WTC11 (cell line): ENCODE results near the gene FKBP14. TPM values are rescaled to one million over a fixed set of nuclear protein-coding genes. Genes with fewer than 3 reads are reported as not detected.

ENCODE experiments used
- ATAC-seq: fragments of 200-7000 bp; cut with Tn5 transposase; 2 replicates; pipeline ENCODE4 v1.10.0; 2021; ENCODE audit warnings: mild to moderate bottlenecking, moderate library complexity
- CTCF ChIA-PET: fragments of 300-600 bp; sonication (Branson Sonifier 250); formaldehyde crosslinking; loops from one replicate; lab custom pipeline; 2021; ENCODE audit warnings: antibody characterized with exemption; lab: Charles Lee
- POLR2A ChIA-PET: fragments of 350-600 bp; sonication (Branson Sonifier 250); formaldehyde crosslinking; loops from one replicate; lab custom pipeline; 2021; ENCODE audit warnings: antibody characterized with exemption; lab: Charles Lee
- DNase-seq: peaks from one replicate; pipeline ENCODE4 v3.0.0; 2021; ENCODE audit warnings: low spot score
- H3K27ac Mint-ChIP-seq: 2 replicates; pipeline ENCODE4 v1.8.0; 2021; ENCODE audit warnings: mixed read lengths
- H3K27me3 Mint-ChIP-seq: 2 replicates; pipeline ENCODE4 v1.8.0; 2021; ENCODE audit warnings: low read depth, mild to moderate bottlenecking, moderate library complexity, mixed read lengths
- H3K36me3 Mint-ChIP-seq: 2 replicates; pipeline ENCODE4 v1.8.0; 2021; ENCODE audit warnings: mixed read lengths
- H3K4me1 Mint-ChIP-seq: 2 replicates; pipeline ENCODE4 v1.8.0; 2022; ENCODE audit warnings: mixed read lengths
- H3K4me3 Mint-ChIP-seq: 2 replicates; pipeline ENCODE4 v1.8.0; 2021; ENCODE audit warnings: mild to moderate bottlenecking, moderate library complexity, mixed read lengths
- H3K9me3 Mint-ChIP-seq: 2 replicates; pipeline ENCODE4 v1.8.0; 2021; ENCODE audit warnings: mixed read lengths
- ATF6 ChIP-seq: sonication (generic); formaldehyde crosslinking; IDR thresholded peaks from 2 replicates; pipeline ENCODE4 v1.8.1; 2023; ENCODE audit warnings: mild to moderate bottlenecking, missing genetic modification reagents
- CBFB ChIP-seq: sonication (generic); formaldehyde crosslinking; IDR thresholded peaks from 2 replicates; pipeline ENCODE4 v1.8.1; 2022; ENCODE audit warnings: mild to moderate bottlenecking, low read depth, missing genetic modification reagents
- CDX4 ChIP-seq: fragments of 250-450 bp; sonication (Bioruptor Pico); IDR thresholded peaks from 2 replicates; pipeline ENCODE4 v1.9.0; 2021; ENCODE audit warnings: moderate library complexity, mild to moderate bottlenecking, inconsistent platforms, borderline replicate concordance
- CREB1 ChIP-seq: sonication (generic); formaldehyde crosslinking; IDR thresholded peaks from 2 replicates; pipeline ENCODE4 v1.8.0; 2023; ENCODE audit warnings: mild to moderate bottlenecking, missing genetic modification reagents
- CREM ChIP-seq: sonication (generic); formaldehyde crosslinking; IDR thresholded peaks from 2 replicates; pipeline ENCODE4 v1.8.1; 2022; ENCODE audit warnings: mild to moderate bottlenecking, missing genetic modification reagents, moderate library complexity
- ELF4 ChIP-seq: sonication (generic); formaldehyde crosslinking; IDR thresholded peaks from 2 replicates; pipeline ENCODE4 v1.8.1; 2022; ENCODE audit warnings: low read depth, mild to moderate bottlenecking, moderate library complexity, missing genetic modification reagents
- EMX1 ChIP-seq: fragments of 250-450 bp; sonication (Bioruptor Pico); IDR thresholded peaks from 2 replicates; pipeline ENCODE4 v1.8.0; 2021; ENCODE audit warnings: mild to moderate bottlenecking
- ERG ChIP-seq: fragments of 250-450 bp; sonication (Bioruptor Pico); IDR thresholded peaks from 2 replicates; pipeline ENCODE4 v1.8.0; 2021; ENCODE audit warnings: mild to moderate bottlenecking
- ESRRA ChIP-seq: sonication (generic); formaldehyde crosslinking; IDR thresholded peaks from 2 replicates; pipeline ENCODE4 v1.8.1; 2022; ENCODE audit warnings: mild to moderate bottlenecking, missing genetic modification reagents, borderline replicate concordance
- ETV6 ChIP-seq: sonication (generic); formaldehyde crosslinking; IDR thresholded peaks from 2 replicates; pipeline ENCODE4 v1.8.1; 2022; ENCODE audit warnings: mild to moderate bottlenecking, missing genetic modification reagents
- HMGA2 ChIP-seq: fragments of 250-450 bp; sonication (Bioruptor Pico); IDR thresholded peaks from 2 replicates; pipeline ENCODE4 v1.4.0; 2021; ENCODE audit warnings: mild to moderate bottlenecking, moderate library complexity
- HMGXB4 ChIP-seq: sonication (generic); formaldehyde crosslinking; IDR thresholded peaks from 2 replicates; pipeline ENCODE4 v1.8.1; 2023; ENCODE audit warnings: mild to moderate bottlenecking, moderate library complexity, missing genetic modification reagents
- IRF2 ChIP-seq: sonication (generic); formaldehyde crosslinking; IDR thresholded peaks from 2 replicates; pipeline ENCODE4 v1.8.0; 2022; ENCODE audit warnings: low read depth, missing genetic modification reagents, borderline replicate concordance
- JAZF1 ChIP-seq: fragments of 250-450 bp; sonication (Bioruptor Pico); IDR thresholded peaks from 2 replicates; pipeline ENCODE4 v1.9.0; 2021; ENCODE audit warnings: moderate library complexity, mild to moderate bottlenecking, inconsistent platforms
- NR2C2 ChIP-seq: sonication (generic); formaldehyde crosslinking; IDR thresholded peaks from 2 replicates; pipeline ENCODE4 v1.8.0; 2022; ENCODE audit warnings: mild to moderate bottlenecking, missing genetic modification reagents
- NR3C1 ChIP-seq: sonication (generic); formaldehyde crosslinking; conservative IDR thresholded peaks from 2 replicates; pipeline ENCODE4 v1.8.1; 2023; ENCODE audit warnings: low read depth, mild to moderate bottlenecking, missing genetic modification reagents
- PRRX2 ChIP-seq: fragments of 250-450 bp; sonication (Bioruptor Pico); IDR thresholded peaks from 2 replicates; pipeline ENCODE4 v1.8.0; 2021; ENCODE audit warnings: mild to moderate bottlenecking
- RELA ChIP-seq: sonication (generic); formaldehyde crosslinking; IDR thresholded peaks from 2 replicates; pipeline ENCODE4 v1.8.1; 2022; ENCODE audit warnings: missing genetic modification reagents, mild to moderate bottlenecking, borderline replicate concordance
- SMAD3 ChIP-seq: sonication (generic); formaldehyde crosslinking; IDR thresholded peaks from 2 replicates; pipeline ENCODE4 v1.8.0; 2022; ENCODE audit warnings: missing genetic modification reagents, mild to moderate bottlenecking, borderline replicate concordance
- SP1 ChIP-seq: sonication (generic); formaldehyde crosslinking; conservative IDR thresholded peaks from 2 replicates; pipeline ENCODE4 v1.8.1; 2022; ENCODE audit warnings: missing genetic modification reagents
- TCF7 ChIP-seq: sonication (generic); formaldehyde crosslinking; IDR thresholded peaks from 2 replicates; pipeline ENCODE4 v1.8.0; 2022; ENCODE audit warnings: mild to moderate bottlenecking, low read depth, missing genetic modification reagents, moderate library complexity
- ZNF138 ChIP-seq: sonication (generic); formaldehyde crosslinking; conservative IDR thresholded peaks from 2 replicates; pipeline ENCODE4 v1.8.1; 2022; ENCODE audit warnings: mild to moderate bottlenecking, moderate library complexity, missing genetic modification reagents
- ZNF423 ChIP-seq: fragments of 250-450 bp; sonication (Bioruptor Pico); IDR thresholded peaks from 2 replicates; pipeline ENCODE4 v2.1.2; 2022; ENCODE audit warnings: mild to moderate bottlenecking, moderate library complexity
- ZNF425 ChIP-seq: fragments of 250-450 bp; sonication (Bioruptor Pico); conservative IDR thresholded peaks from 2 replicates; pipeline ENCODE4 v1.9.0; 2021; ENCODE audit warnings: mild to moderate bottlenecking
- ZSCAN18 ChIP-seq: fragments of 250-450 bp; sonication (Bioruptor Pico); IDR thresholded peaks from 2 replicates; pipeline ENCODE4 v2.1.2; 2022; ENCODE audit warnings: mild to moderate bottlenecking, moderate library complexity
- total RNA-seq: library from RNA; stranded (reverse); gene quantifications from 3 replicates; pipeline ENCODE4 v1.2.3, GENCODE V29; 2021

Gene FKBP14
- total RNA-seq, 1 experiment from 2014 or later = 23.0 TPM

GRCh38 chr7:30049173-30049572 lies 22.7 kb upstream of the FKBP14 start (continued):
- TF ChIP-seq ZNF425 (CRISPR knock-in tag) = no peak
- no peak for TF ChIP-seq NR2C2 (CRISPR knock-in tag)
- TF ChIP-seq IRF2 (CRISPR knock-in tag) = no peak
- no peak for TF ChIP-seq CBFB (CRISPR knock-in tag)
- TF ChIP-seq ATF6 (CRISPR knock-in tag) = no peak
- no peak for TF ChIP-seq ERG (CRISPR knock-in tag)
- no peak for TF ChIP-seq ZNF423

GRCh38 chr7:30048582-30048981 lies 22.1 kb upstream of the FKBP14 start:
- H3K27me3 Mint-ChIP-seq = no peaks in the 10 kb centered on the region
- no peak for DNase-seq
- no peak overlapping the region for H3K27ac Mint-ChIP-seq
- H3K9me3 Mint-ChIP-seq = no peaks in the 10 kb centered on the region
- CTCF ChIA-PET = no interaction called here
- peaks cover 64% of the 10 kb centered on the region for H3K36me3 Mint-ChIP-seq
- ATAC-seq = no peak
- TF ChIP-seq SP1 = no peak
- no peak for TF ChIP-seq ESRRA (CRISPR knock-in tag)
- TF ChIP-seq JAZF1 = no peak
- TF ChIP-seq ZSCAN18 (CRISPR knock-in tag) = no peak
- TF ChIP-seq TCF7 (CRISPR knock-in tag) = no peak
- no peak for TF ChIP-seq ZNF138 (CRISPR knock-in tag)
- no peak for TF ChIP-seq PRRX2 (CRISPR knock-in tag)
- TF ChIP-seq SMAD3 (CRISPR knock-in tag) = no peak
- no peak for TF ChIP-seq RELA
- TF ChIP-seq CREB1 = no peak
- no peak for TF ChIP-seq HMGA2 (CRISPR knock-in tag)
- TF ChIP-seq CDX4 (CRISPR knock-in tag) = no peak
- no peak for TF ChIP-seq EMX1 (CRISPR knock-in tag)
- no peak for TF ChIP-seq HMGXB4 (CRISPR knock-in tag)
- TF ChIP-seq NR3C1 (CRISPR knock-in tag) = no peak
- TF ChIP-seq IRF2 (CRISPR knock-in tag) = no peak
- no peak for TF ChIP-seq ELF4 (CRISPR knock-in tag)
- TF ChIP-seq CREM (CRISPR knock-in tag) = no peak
- no peak for TF ChIP-seq ETV6 (CRISPR knock-in tag)
- TF ChIP-seq, all 79 proteins: peak for 0
- Mint-ChIP-seq H3K4me1 (peaks cover 8% of the 10 kb centered on the region; the same call in 1 of the 2 replicates), H3K4me3 (no peak overlapping the region)
- POLR2A ChIA-PET = interaction anchor here (1.4 kb wide), 1 partner anchor 12 kb away, joined by 4 read pairs; no protein-coding TSS in a partner anchor
